Gastrocnemius medialis (tissue), 4 donors: ENCODE results near the gene SSC4D.

Experiments used
- CTCF ChIP-seq, 5 experiments: fragments of 450-650 bp in 3 of 5; fragments of 200-600 bp in 2 of 5; sonication (generic) in 2 of 5; IDR thresholded peaks in 4 of 5; conservative IDR thresholded peaks in 1 of 5; 1 replicate in 4 of 5; 2 replicates in 1 of 5; pipeline ENCODE4 v1.5.1; 2016 to 2019; ENCODE audit warnings: antibody characterized with exemption in 5 of 5, mild to moderate bottlenecking in 3 of 5, moderate library complexity in 3 of 5
- POLR2A ChIP-seq, 2 donors: fragments of 450-650 bp; IDR thresholded peaks; one replicate each; pipeline ENCODE4 v1.6.1; 2017; ENCODE audit warnings: antibody characterized with exemption in 2 of 2, mild to moderate bottlenecking in 2 of 2, moderate library complexity in 2 of 2

GRCh38 chr7:76397409-76398183, 11.9 kb downstream of the SSC4D start:
- TF ChIP-seq CTCF (IDR thresholded peaks at IDR 0.05 in 4 of 5, conservative IDR thresholded peaks at IDR 0.05 in 1 of 5) (no peak), POLR2A (IDR thresholded peaks at IDR 0.05) (no peak)
